ENCODE data around the gene RFPL4AL1. TPM values are rescaled to one million over a fixed set of nuclear protein-coding genes. Genes with fewer than 3 reads are reported as not detected.
"Not testable (repeated sequence)": the region's sequence is repeated elsewhere in the genome, so short reads cannot be mapped to it uniquely, and the experiment has no call there.

Gene RFPL4AL1
- not detected for total RNA-seq

DNA sequence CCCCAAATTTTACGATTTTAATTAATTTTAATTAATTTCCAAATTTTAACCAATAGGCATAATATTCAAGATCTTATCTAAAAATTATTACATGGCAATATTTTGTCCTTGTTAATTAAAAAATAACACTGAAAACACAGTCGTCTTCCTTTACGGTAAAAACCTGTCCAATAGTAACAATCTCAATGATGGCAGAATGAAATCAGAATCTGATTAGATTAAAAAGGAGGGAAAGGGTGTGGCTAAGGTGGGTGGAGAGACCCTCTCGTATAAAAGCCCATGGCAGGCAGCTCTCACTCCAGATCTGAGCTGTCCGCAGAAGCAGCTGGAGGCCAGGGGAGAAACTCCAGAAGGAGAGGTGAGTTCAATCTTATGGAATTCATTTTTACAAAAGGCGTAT is at the start of gene RFPL4AL1:
TSS of gene RFPL4AL1 (plus strand) at position 301 of the 400 bp plus-strand sequence. CDS start 2,687 bp downstream, outside the sequence.
- H3K36me3 Mint-ChIP-seq (ENCODE audit: low read depth); H3K9me3 Mint-ChIP-seq (ENCODE audit: insufficient read depth); H3K4me3 Mint-ChIP-seq; H3K27me3 Mint-ChIP-seq (ENCODE audit: low read depth); DNase-seq; POLR2A ChIA-PET; CTCF ChIA-PET; H3K27ac Mint-ChIP-seq; ATAC-seq; H3K4me1 Mint-ChIP-seq (ENCODE audit: low read depth): not testable (repeated sequence)

- peaks cover 10% of the 10 kb centered on the region for H3K9me3 Mint-ChIP-seq (ENCODE audit: insufficient read depth)
- DNase-seq (no peak), ATAC-seq (no peak)
- CTCF ChIA-PET = no interaction called here
- no peaks in the 10 kb centered on the region for H3K4me1 Mint-ChIP-seq (ENCODE audit: low read depth)
- no peak overlapping the region for H3K27ac Mint-ChIP-seq
- H3K27me3 Mint-ChIP-seq (ENCODE audit: low read depth) = peaks cover 16% of the 10 kb centered on the region
- no peak overlapping the region for H3K4me3 Mint-ChIP-seq
- H3K36me3 Mint-ChIP-seq (ENCODE audit: low read depth) = no peaks in the 10 kb centered on the region
- POLR2A ChIA-PET = no interaction called here
Measured at GRCh38 chr19:55720214-55720746, 48.6 kb upstream of the RFPL4AL1 start.

- ChIA-PET POLR2A (no interaction called here), CTCF (no interaction called here)
- Mint-ChIP-seq H3K4me1 (ENCODE audit: low read depth) (no peaks in the 10 kb centered on the region), H3K4me3 (no peak overlapping the region), H3K9me3 (ENCODE audit: insufficient read depth) (peaks cover 10% of the 10 kb centered on the region), H3K27ac (no peak overlapping the region), H3K36me3 (ENCODE audit: low read depth) (no peaks in the 10 kb centered on the region), H3K27me3 (ENCODE audit: low read depth) (peaks cover 16% of the 10 kb centered on the region)
- no peak for ATAC-seq
- DNase-seq = no peak
Measured at GRCh38 chr19:55720801-55721200, 48.1 kb upstream of the RFPL4AL1 start.

- ChIA-PET CTCF (no interaction called here), POLR2A (no interaction called here)
- Mint-ChIP-seq H3K27ac (no peak overlapping the region), H3K4me1 (ENCODE audit: low read depth) (no peaks in the 10 kb centered on the region), H3K9me3 (ENCODE audit: insufficient read depth) (peaks cover 10% of the 10 kb centered on the region), H3K27me3 (ENCODE audit: low read depth) (peaks cover 8% of the 10 kb centered on the region), H3K4me3 (no peak overlapping the region), H3K36me3 (ENCODE audit: low read depth) (no peaks in the 10 kb centered on the region)
- no peak for DNase-seq
- no peak for ATAC-seq
Measured at GRCh38 chr19:55723491-55723890, 45.4 kb upstream of the RFPL4AL1 start.

- H3K36me3 Mint-ChIP-seq (ENCODE audit: low read depth); H3K27me3 Mint-ChIP-seq (ENCODE audit: low read depth); H3K4me1 Mint-ChIP-seq (ENCODE audit: low read depth); H3K27ac Mint-ChIP-seq; H3K9me3 Mint-ChIP-seq (ENCODE audit: insufficient read depth); ATAC-seq; POLR2A ChIA-PET; DNase-seq; CTCF ChIA-PET; H3K4me3 Mint-ChIP-seq: not testable (repeated sequence)
Measured at GRCh38 chr19:55730378-55730777, 38.5 kb upstream of the RFPL4AL1 start.

GRCh38 chr19:55738302-55738701 is 30.6 kb upstream of the RFPL4AL1 start, which contains the start of gene NLRP9:
TSS of gene NLRP9 (minus strand) at chr19:55738402. CDS start at chr19:55738374, 28 bp downstream.
- ChIA-PET CTCF (no interaction called here), POLR2A (no interaction called here)
- Mint-ChIP-seq H3K27me3 (ENCODE audit: low read depth) (no peaks in the 10 kb centered on the region), H3K4me3 (no peak within 1 kb of the TSS), H3K27ac (no peak within 1 kb of the TSS), H3K36me3 (ENCODE audit: low read depth) (no peaks in the 10 kb centered on the region), H3K4me1 (ENCODE audit: low read depth) (no peaks in the 10 kb centered on the region), H3K9me3 (ENCODE audit: insufficient read depth) (no peaks in the 10 kb centered on the region)
- no peak for DNase-seq
- ATAC-seq = no peak

DNA sequence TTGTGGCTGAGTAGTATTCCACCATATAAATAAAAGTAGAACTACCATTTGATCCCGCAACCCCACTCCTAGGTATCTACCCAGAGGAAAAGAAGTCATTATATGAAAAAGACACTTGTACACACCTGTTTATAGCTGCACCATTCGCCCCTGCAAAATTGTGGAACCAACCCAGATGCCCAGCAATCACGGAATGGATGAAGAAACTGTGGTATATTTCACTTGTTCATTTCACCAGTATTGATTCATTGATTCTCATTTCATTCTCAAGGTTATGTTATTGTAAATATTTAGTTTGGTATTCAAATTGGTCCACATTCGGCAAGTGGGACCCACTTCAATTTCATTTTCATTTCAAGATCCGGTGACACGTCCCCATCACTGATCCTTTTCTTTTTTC is 18.2 kb upstream of the RFPL4AL1 start:
- ChIA-PET POLR2A (no interaction called here), CTCF (no interaction called here)
- no peaks in the 10 kb centered on the region for H3K9me3 Mint-ChIP-seq (ENCODE audit: insufficient read depth)
- no peak for ATAC-seq
- no peaks in the 10 kb centered on the region for H3K27me3 Mint-ChIP-seq (ENCODE audit: low read depth)
- no peak overlapping the region for H3K27ac Mint-ChIP-seq
- no peaks in the 10 kb centered on the region for H3K36me3 Mint-ChIP-seq (ENCODE audit: low read depth)
- no peak overlapping the region for H3K4me3 Mint-ChIP-seq
- DNase-seq = no peak
- H3K4me1 Mint-ChIP-seq (ENCODE audit: low read depth) = no peaks in the 10 kb centered on the region

DNA sequence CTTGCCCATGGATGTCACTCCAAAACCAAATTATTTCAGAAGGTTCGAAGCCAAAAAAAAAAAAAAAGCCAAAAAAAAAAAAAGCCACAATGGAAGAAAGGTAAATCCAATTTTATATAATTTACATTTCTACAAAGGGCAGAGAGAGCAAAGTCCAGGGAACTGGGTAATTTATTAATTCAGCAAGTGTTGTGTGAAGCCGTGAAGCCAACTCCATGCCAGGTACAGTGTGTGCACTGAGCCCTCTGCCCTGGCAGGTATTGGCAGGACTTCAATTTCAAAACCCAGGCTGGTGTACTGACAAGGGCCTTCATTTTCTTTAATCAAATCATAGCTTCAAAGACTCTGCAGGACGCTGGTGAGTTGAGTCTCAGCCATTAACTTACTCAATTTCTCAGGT is 15.5 kb upstream of the RFPL4AL1 start:
- no peak overlapping the region for H3K4me3 Mint-ChIP-seq
- no peaks in the 10 kb centered on the region for H3K36me3 Mint-ChIP-seq (ENCODE audit: low read depth)
- H3K27ac Mint-ChIP-seq = no peak overlapping the region
- DNase-seq = no peak
- H3K9me3 Mint-ChIP-seq (ENCODE audit: insufficient read depth) = peaks cover 5% of the 10 kb centered on the region
- H3K4me1 Mint-ChIP-seq (ENCODE audit: low read depth) = no peaks in the 10 kb centered on the region
- no peaks in the 10 kb centered on the region for H3K27me3 Mint-ChIP-seq (ENCODE audit: low read depth)
- ATAC-seq = no peak
- ChIA-PET CTCF (no interaction called here), POLR2A (no interaction called here)

- POLR2A ChIA-PET; H3K27me3 Mint-ChIP-seq (ENCODE audit: low read depth); CTCF ChIA-PET; H3K9me3 Mint-ChIP-seq (ENCODE audit: insufficient read depth); DNase-seq; ATAC-seq; H3K4me3 Mint-ChIP-seq; H3K27ac Mint-ChIP-seq; H3K36me3 Mint-ChIP-seq (ENCODE audit: low read depth); H3K4me1 Mint-ChIP-seq (ENCODE audit: low read depth): not testable (repeated sequence)
Measured at GRCh38 chr19:55756808-55757207, 12.1 kb upstream of the RFPL4AL1 start.

DNA sequence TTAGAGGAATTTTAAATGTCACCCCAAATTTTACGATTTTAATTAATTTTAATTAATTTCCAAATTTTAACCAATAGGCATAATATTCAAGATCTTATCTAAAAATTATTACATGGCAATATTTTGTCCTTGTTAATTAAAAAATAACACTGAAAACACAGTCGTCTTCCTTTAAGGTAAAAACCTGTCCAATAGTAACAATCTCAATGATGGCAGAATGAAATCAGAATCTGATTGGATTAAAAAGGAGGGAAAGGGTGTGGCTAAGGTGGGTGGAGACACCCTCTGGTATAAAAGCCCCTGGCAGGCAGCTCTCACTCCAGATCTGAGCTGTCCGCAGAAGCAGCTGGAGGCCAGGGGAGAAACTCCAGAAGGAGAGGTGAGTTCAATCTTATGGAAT is 10.1 kb upstream of the RFPL4AL1 start, which contains the start of gene RFPL4A:
TSS of gene RFPL4A (plus strand) at position 301 of the 400 bp plus-strand sequence. CDS start 2,704 bp downstream, outside the sequence.
- H3K27me3 Mint-ChIP-seq (ENCODE audit: low read depth); POLR2A ChIA-PET; ATAC-seq; H3K4me1 Mint-ChIP-seq (ENCODE audit: low read depth); DNase-seq; H3K36me3 Mint-ChIP-seq (ENCODE audit: low read depth); H3K4me3 Mint-ChIP-seq; H3K27ac Mint-ChIP-seq; CTCF ChIA-PET; H3K9me3 Mint-ChIP-seq (ENCODE audit: insufficient read depth): not testable (repeated sequence)

- Mint-ChIP-seq H3K4me3 (no peak overlapping the region), H3K4me1 (ENCODE audit: low read depth) (no peaks in the 10 kb centered on the region), H3K9me3 (ENCODE audit: insufficient read depth) (peaks cover 5% of the 10 kb centered on the region), H3K36me3 (ENCODE audit: low read depth) (no peaks in the 10 kb centered on the region), H3K27me3 (ENCODE audit: low read depth) (peaks cover 2% of the 10 kb centered on the region), H3K27ac (no peak overlapping the region)
- ATAC-seq (no peak), DNase-seq (no peak)
- CTCF ChIA-PET = no interaction called here
- POLR2A ChIA-PET = no interaction called here
Measured at GRCh38 chr19:55766466-55766865, 2.5 kb upstream of the RFPL4AL1 start.

DNA sequence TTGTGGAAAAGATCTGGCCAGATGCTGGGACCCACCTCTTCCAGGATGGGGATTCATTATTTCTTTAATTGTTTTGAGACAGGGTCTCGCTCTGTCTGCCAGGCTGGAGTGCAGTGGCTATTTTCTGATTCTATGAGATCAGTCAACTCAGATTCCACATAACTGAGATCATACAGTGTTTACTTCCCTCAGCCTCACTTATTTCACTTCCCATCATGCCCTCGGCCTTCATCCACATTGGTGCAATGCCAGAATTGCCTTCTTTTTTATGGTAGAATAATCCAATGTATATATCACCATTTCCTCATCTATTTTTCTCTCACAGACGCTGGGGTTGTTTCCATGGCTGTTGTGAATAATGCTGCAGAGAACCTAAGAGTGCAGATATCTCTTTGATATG is 714 bp downstream of the RFPL4AL1 start:
- H3K4me1 Mint-ChIP-seq (ENCODE audit: low read depth); ATAC-seq; H3K36me3 Mint-ChIP-seq (ENCODE audit: low read depth); H3K27ac Mint-ChIP-seq; H3K4me3 Mint-ChIP-seq; H3K27me3 Mint-ChIP-seq (ENCODE audit: low read depth); CTCF ChIA-PET; POLR2A ChIA-PET; DNase-seq; H3K9me3 Mint-ChIP-seq (ENCODE audit: insufficient read depth): not testable (repeated sequence)

GRCh38 chr19:55777528-55777927 is 8.6 kb downstream of the RFPL4AL1 start:
- ATAC-seq = no peak
- CTCF ChIA-PET = no interaction called here
- H3K36me3 Mint-ChIP-seq (ENCODE audit: low read depth) = no peaks in the 10 kb centered on the region
- no peaks in the 10 kb centered on the region for H3K9me3 Mint-ChIP-seq (ENCODE audit: insufficient read depth)
- H3K4me3 Mint-ChIP-seq = no peak overlapping the region
- no peak overlapping the region for H3K27ac Mint-ChIP-seq
- POLR2A ChIA-PET = no interaction called here
- no peaks in the 10 kb centered on the region for H3K27me3 Mint-ChIP-seq (ENCODE audit: low read depth)
- no peak for DNase-seq
- no peaks in the 10 kb centered on the region for H3K4me1 Mint-ChIP-seq (ENCODE audit: low read depth)
